ENCODE measurements around the gene GJA4. TPM values are rescaled to one million over a fixed set of nuclear protein-coding genes. Genes with fewer than 3 reads are reported as not detected.

The GJA4 gene
- total and polyA plus RNA-seq, 7 donors, result 0.60 to 14.7 (median 7.2) TPM; not detected in 1

DNA sequence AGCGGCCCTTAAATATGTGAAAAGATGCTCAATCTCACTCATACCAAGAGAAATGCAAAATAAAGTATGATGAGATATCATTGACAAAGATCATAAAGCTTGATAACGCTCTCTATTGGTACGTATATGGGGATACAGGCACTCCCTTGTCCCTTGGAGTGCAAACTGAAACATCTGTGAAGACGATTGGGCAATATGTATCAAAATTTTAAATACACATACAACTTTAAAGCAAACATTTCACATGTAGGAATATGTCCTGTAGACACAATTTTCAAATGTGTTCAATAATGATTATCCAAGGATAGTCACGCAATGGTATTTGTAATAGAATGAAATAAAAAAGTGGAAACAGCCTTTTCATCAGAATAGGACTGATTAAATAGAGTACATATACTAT, 13.8 kb upstream of the GJA4 start:
- H3K27ac ChIP-seq, result no peak overlapping the region
- H3K9me3 ChIP-seq, result no peaks in the 10 kb centered on the region
- peaks cover 0 to 14% (median 12%) of the 10 kb centered on the region in 4 donors for H3K4me1 ChIP-seq
- intact Hi-C loops (cut with DNase I), result no loop called here
- H3K4me3 ChIP-seq, result no peak overlapping the region
- TF ChIP-seq EP300 (IDR thresholded peaks at IDR 0.05), result no peak
- TF ChIP-seq, protein P1, sequence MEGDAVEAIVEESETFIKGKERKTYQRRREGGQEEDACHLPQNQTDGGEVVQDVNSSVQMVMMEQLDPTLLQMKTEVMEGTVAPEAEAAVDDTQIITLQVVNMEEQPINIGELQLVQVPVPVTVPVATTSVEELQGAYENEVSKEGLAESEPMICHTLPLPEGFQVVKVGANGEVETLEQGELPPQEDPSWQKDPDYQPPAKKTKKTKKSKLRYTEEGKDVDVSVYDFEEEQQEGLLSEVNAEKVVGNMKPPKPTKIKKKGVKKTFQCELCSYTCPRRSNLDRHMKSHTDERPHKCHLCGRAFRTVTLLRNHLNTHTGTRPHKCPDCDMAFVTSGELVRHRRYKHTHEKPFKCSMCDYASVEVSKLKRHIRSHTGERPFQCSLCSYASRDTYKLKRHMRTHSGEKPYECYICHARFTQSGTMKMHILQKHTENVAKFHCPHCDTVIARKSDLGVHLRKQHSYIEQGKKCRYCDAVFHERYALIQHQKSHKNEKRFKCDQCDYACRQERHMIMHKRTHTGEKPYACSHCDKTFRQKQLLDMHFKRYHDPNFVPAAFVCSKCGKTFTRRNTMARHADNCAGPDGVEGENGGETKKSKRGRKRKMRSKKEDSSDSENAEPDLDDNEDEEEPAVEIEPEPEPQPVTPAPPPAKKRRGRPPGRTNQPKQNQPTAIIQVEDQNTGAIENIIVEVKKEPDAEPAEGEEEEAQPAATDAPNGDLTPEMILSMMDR (IDR thresholded peaks at IDR 0.05), result no peak
- TF ChIP-seq POLR2AphosphoS5 (IDR thresholded peaks at IDR 0.05), result no peak
- TF ChIP-seq POLR2A (IDR thresholded peaks at IDR 0.05), result no peak
- no peak for DNase-seq
- peaks cover 26 to 60% (median 37%) of the 10 kb centered on the region in 3 donors for H3K27me3 ChIP-seq
- no peaks in the 10 kb centered on the region for H3K36me3 ChIP-seq
- 67 to 82% methylated on average over 5 of the region's 5 CpGs for WGBS, 2 donors

DNA sequence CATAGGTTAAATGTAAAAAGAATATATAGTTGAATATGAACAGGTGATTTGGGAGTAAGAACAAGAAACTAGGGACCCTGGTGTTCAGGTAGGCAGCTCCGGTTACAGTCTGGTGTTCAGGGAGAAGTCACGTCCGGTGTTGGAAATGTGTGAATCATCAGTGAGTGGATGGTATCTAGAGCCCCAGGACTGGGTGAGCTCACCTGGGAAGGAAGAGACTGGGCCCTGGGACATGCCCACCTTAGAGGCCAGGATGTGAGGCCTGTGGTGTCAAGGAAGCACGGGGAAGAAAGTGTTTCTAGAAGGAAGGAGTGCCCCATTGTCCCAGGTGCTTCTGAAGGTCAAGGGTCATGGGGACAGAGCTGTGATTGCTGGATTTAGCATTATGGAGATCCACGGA, 13.3 kb upstream of the GJA4 start:
- WGBS, 2 donors, result 68 to 81% methylated on average over 5 of the region's 5 CpGs
- DNase-seq, result peak; percentile 18
- Histone ChIP-seq H3K4me3 (no peak overlapping the region), H3K36me3 (no peaks in the 10 kb centered on the region), H3K27me3 (peaks cover 26 to 62% (median 37%) of the 10 kb centered on the region in 3 donors), H3K9me3 (no peaks in the 10 kb centered on the region), H3K4me1 (peaks cover 0 to 14% (median 12%) of the 10 kb centered on the region in 4 donors), H3K27ac (no peak overlapping the region)
- TF ChIP-seq, protein P1 (IDR thresholded peaks at IDR 0.05), result no peak
- no peak for TF ChIP-seq POLR2A (IDR thresholded peaks at IDR 0.05)
- TF ChIP-seq POLR2AphosphoS5 (IDR thresholded peaks at IDR 0.05), result no peak
- TF ChIP-seq EP300 (IDR thresholded peaks at IDR 0.05), result no peak
- intact Hi-C loops (cut with DNase I), result no loop called here

DNA sequence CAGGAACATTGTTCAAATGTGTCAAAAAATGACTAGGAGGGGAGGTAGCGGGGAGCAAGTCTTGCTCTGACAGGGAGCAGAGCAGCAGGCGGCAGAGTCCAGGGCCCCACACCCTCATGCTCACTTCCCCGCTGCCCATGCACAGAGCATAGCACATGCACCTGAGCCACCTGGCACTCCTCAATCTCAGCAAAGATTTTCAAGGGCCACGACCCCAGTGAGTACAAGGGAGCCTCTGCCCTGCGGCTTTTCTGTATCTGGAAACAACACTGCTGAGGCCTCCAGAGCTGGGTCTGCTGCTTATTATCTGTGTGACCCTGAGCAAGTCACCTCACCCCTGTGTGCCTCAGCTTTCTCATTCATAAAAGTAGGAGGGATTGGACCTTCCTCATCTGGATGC, 12.8 kb upstream of the GJA4 start:
- H3K9me3 ChIP-seq, result no peaks in the 10 kb centered on the region
- peak; percentile 12 for DNase-seq
- peaks cover 0 to 14% (median 12%) of the 10 kb centered on the region in 4 donors for H3K4me1 ChIP-seq
- no peak overlapping the region for H3K27ac ChIP-seq
- WGBS, 2 donors, result 85 to 88% methylated on average over 5 of the region's 5 CpGs
- TF ChIP-seq POLR2A (IDR thresholded peaks at IDR 0.05) (no peak), EP300 (IDR thresholded peaks at IDR 0.05) (no peak), POLR2AphosphoS5 (IDR thresholded peaks at IDR 0.05) (no peak)
- TF ChIP-seq, protein P1 (IDR thresholded peaks at IDR 0.05), result no peak
- no peak overlapping the region for H3K4me3 ChIP-seq
- H3K27me3 ChIP-seq, result peaks cover 26 to 62% (median 37%) of the 10 kb centered on the region in 3 donors
- no peaks in the 10 kb centered on the region for H3K36me3 ChIP-seq
- intact Hi-C loops (cut with DNase I), result no loop called here

DNA sequence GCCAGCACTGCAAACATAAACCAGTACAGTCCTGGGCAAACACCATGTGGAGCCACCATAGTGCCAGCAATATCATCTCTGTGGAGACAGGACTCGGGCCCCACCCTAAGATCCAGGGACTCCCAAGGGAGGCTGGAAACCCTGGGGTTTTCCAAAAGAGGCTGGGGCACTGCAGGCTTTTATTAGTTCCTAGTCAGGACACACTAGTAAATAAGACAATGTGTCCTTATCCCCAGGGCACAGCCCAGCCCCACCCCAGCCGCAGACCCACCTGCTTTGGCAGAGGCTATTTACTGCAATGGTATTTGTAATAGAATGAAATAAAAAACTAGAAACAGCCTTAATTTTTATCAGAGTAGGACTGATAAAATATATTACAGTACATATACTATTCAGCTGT, 12.3 kb upstream of the GJA4 start:
- Histone ChIP-seq H3K9me3 (no peaks in the 10 kb centered on the region), H3K4me3 (no peak overlapping the region), H3K4me1 (peaks cover 0 to 14% (median 12%) of the 10 kb centered on the region in 4 donors), H3K27ac (no peak overlapping the region), H3K36me3 (no peaks in the 10 kb centered on the region), H3K27me3 (peaks cover 26 to 64% (median 37%) of the 10 kb centered on the region in 3 donors)
- TF ChIP-seq EP300 (IDR thresholded peaks at IDR 0.05) (no peak), POLR2AphosphoS5 (IDR thresholded peaks at IDR 0.05) (no peak), POLR2A (IDR thresholded peaks at IDR 0.05) (no peak)
- TF ChIP-seq, protein P1 (IDR thresholded peaks at IDR 0.05), result no peak
- intact Hi-C loops (cut with DNase I), result no loop called here
- DNase-seq, result peak; percentile 48
- 35 to 66% methylated on average over 2 of the region's 2 CpGs for WGBS, 2 donors

Data from sigmoid colon (tissue), 7 donors.